GM18873 (cell line): ENCODE measurements around the gene MIPEP.
"Not testable (repeated sequence)": the region's sequence is repeated elsewhere in the genome, so short reads cannot be mapped to it uniquely, and the experiment has no call there.

Experiments used
- ATAC-seq: cut with Tn5 transposase; IDR thresholded peaks from one replicate; pipeline ENCODE4 v1.9.1; 2021; ENCODE audit warnings: mild to moderate bottlenecking, moderate library complexity, moderate number of reproducible peaks; ENCODE audit not compliant: unreplicated experiment, low FRiP score

Gene MIPEP

GRCh38 chr13:23888658-23889614, at the start of gene MIPEP:
Gene MIPEP, minus strand, starts transcription at chr13:23889400. Its CDS starts 80 bp downstream, at chr13:23889320.
- ATAC-seq, result peak; percentile 91

DNA sequence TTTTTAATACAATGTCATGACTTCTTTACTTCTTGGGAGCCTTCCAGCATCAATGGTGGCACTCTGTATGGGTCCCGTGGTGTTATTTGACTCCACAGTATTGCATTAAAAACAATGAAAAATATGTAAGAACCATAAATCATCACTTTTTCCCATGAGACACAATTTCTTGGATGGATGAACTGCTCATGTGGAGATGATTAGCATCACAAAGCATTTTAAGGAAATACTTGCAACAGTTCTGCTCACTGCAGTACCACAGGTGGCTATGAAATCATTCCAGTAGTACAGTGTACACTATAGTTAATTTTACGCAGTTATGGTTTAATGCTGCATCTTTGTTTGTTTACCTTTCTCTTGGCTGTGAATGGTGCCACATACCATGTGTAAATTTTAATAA, 45.3 kb upstream of the MIPEP start:
- ATAC-seq, result no peak

- ATAC-seq, result no peak
Observed at GRCh38 chr13:23928985-23929384, 39.8 kb upstream of the MIPEP start.

DNA sequence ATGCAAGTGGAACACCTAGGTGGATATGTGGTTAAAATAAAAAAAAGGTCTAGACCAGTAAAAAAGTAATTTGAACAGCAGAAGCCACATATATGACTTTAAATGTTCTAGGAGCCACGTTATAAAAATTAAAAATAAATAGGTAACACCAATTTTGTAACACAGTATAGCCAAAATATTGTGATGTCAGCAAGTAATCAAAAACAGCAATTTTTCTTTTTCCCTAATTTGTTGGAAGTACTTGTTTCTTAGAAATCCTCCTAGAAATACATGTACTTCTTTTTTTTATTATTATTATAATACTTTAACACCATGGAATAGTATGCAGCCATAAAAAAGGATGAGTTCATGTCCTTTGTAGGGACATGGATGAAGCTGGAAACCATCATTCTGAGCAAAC, 33.8 kb upstream of the MIPEP start:
- ATAC-seq, result no peak

GRCh38 chr13:23922005-23922932, 33.1 kb upstream of the MIPEP start:
- ATAC-seq, result no peak

- ATAC-seq, result no peak
Observed at GRCh38 chr13:23921451-23921888, 32.3 kb upstream of the MIPEP start.

- no peak for ATAC-seq
Observed at GRCh38 chr13:23919006-23919405, 29.8 kb upstream of the MIPEP start.

- no peak for ATAC-seq
Observed at GRCh38 chr13:23918208-23918607, 29.0 kb upstream of the MIPEP start.

- ATAC-seq, result no peak
Observed at GRCh38 chr13:23915308-23915707, 26.1 kb upstream of the MIPEP start.

DNA sequence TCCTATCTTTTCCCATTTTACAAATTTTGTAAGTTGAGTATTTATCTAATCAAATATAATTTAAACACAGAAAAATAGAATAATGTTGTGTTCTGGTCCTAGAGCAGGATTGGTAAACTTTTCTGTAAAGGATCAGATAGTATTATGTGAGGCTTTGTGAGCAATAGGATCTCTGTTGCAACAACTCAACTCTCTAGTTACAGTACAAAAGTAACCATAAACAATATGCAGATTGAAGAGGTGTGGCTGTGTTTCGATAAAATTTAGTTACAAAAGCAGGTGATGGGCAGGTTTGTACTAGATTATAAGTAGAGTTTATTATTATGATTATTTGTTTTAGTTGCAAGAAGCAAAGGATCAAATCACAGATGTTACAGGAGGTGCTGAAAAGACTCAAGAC, 23.3 kb upstream of the MIPEP start:
- ATAC-seq, result no peak

- no peak for ATAC-seq
Observed at GRCh38 chr13:23909606-23910005, 20.4 kb upstream of the MIPEP start.

- no peak for ATAC-seq
Observed at GRCh38 chr13:23905766-23906165, 16.6 kb upstream of the MIPEP start.

- ATAC-seq, result no peak
Observed at GRCh38 chr13:23903906-23904280, 14.7 kb upstream of the MIPEP start.

- no peak for ATAC-seq
Observed at GRCh38 chr13:23902975-23903905, 14.0 kb upstream of the MIPEP start.

- ATAC-seq, result no peak
Observed at GRCh38 chr13:23901365-23901764, 12.2 kb upstream of the MIPEP start.

DNA sequence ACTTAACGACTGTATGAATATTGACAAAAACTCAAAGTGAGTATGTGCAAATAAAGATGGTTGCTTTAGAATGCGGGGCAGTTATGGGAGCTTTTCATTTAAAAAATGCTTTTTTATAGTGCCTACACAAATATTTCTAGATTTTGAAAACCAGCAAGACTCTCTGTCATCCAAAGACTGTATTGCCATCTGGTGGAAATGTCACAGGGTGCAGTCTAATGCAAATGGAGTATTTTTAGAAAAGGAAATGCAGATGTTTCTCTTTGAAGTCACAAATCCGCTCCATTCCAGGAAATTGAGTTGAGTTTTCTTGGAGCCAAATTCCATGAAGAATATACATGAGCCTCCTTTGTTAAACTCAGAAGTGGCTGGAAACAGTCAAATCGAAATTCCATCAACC, 10.4 kb upstream of the MIPEP start:
- no peak for ATAC-seq

DNA sequence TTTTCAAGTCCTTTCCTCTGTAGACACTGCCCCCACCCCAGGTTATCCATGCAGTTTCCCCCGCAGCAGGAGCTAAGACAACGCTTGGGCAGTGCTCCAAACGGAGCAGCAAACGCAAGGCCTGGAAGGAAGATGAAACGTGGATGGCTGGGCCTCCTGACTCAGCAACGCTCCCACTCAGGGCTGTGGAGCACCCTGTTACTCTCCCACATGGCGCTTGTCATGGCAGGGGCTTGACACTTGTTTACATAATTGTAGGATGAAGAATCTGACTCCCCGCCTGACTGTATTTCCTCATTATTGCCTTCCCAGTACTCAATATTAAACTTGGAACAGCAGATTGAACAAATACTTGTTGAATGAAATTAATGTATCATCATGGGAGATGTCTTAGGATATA, 8.9 kb upstream of the MIPEP start:
- ATAC-seq, result no peak

- ATAC-seq, result not testable (repeated sequence)
Observed at GRCh38 chr13:23897452-23897919, 8.3 kb upstream of the MIPEP start, which contains the start of gene C1QTNF9B. Gene C1QTNF9B, minus strand, starts transcription at chr13:23897502.

DNA sequence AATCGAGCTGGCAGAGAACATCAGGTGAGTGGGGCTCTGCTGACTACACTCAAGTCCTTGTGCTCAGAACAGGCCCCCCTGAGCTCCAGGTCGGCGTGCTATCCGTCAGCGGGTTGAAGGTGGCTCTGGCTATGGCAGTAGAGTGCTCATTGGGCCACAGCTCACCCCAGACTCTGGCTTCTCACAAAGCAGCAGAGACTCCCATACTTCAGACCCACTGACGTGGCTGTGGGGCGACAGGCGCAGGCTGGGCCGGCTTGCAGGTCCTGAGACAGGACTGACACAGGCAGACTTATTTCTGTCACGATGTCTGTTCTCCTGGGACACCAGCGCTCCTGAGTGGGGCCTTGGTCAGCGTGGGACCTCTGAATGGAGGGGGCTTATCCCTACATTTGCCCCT, 5.5 kb upstream of the MIPEP start:
- ATAC-seq, result not testable (repeated sequence)

- ATAC-seq, result not testable (repeated sequence)
Observed at GRCh38 chr13:23893791-23894190, 4.6 kb upstream of the MIPEP start.
